Hindlimb muscle (tissue), 1 donor: ENCODE measurements around the gene MAG. TPM values are rescaled to one million over a fixed set of nuclear protein-coding genes. Genes with fewer than 3 reads are reported as not detected.
A peak's percentile ranks its signal among the peaks of the same experiment; 100 is the strongest.

Experiments used
- DNase-seq: peaks from one replicate; pipeline ENCODE4 v3.0.0-alpha.2; 2013
- polyA plus RNA-seq: library from polyadenylated mRNA; unstranded; fragments of 120-200 nt; gene quantifications from one replicate; pipeline ENCODE4 v1.2.1, GENCODE V29; 2013; ENCODE audit not compliant: insufficient read length

The MAG gene
- polyA plus RNA-seq, 1 donor: 0.84 TPM

- no peak for DNase-seq
Measured at GRCh38 chr19:35299523-35300338, 7.8 kb downstream of the MAG start.

DNA sequence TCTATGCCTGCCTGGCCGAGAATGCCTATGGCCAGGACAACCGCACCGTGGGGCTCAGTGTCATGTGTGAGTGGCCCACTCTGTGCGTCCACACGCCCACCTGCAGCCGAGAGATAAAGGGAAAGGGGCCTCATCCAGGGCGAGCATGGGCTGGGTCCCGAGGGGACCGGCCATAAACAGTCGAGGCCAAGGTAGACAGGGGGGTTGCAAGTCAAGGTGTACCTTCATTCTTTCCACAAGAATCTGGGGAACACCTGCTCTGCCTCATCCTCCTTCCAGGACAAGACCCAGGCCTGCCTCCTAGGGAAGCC is 8.3 kb downstream of the MAG start:
- no peak for DNase-seq

- DNase-seq: no peak
Measured at GRCh38 chr19:35301961-35302360, 10.0 kb downstream of the MAG start.

DNA sequence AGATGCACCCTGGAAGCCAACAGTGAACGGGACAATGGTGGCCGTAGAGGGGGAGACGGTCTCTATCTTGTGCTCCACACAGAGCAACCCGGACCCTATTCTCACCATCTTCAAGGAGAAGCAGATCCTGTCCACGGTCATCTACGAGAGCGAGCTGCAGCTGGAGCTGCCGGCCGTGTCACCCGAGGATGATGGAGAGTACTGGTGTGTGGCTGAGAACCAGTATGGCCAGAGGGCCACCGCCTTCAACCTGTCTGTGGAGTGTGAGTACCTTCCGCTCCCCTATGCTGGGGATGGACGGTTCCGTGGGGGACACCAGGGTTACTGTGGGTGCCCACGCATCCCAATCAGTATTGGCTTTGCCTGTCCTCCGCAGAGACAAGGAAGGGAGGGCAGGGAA is 10.5 kb downstream of the MAG start:
- no peak for DNase-seq

- DNase-seq: no peak
Measured at GRCh38 chr19:35303357-35303915, 11.5 kb downstream of the MAG start.

- no peak for DNase-seq
Measured at GRCh38 chr19:35304036-35304435, 12.1 kb downstream of the MAG start.

- DNase-seq: no peak
Measured at GRCh38 chr19:35305181-35305580, 13.2 kb downstream of the MAG start.

- DNase-seq: no peak
Measured at GRCh38 chr19:35306473-35307246, 14.7 kb downstream of the MAG start.

GRCh38 chr19:35307931-35308330 is 16.0 kb downstream of the MAG start:
- DNase-seq: peak; percentile 19

DNA sequence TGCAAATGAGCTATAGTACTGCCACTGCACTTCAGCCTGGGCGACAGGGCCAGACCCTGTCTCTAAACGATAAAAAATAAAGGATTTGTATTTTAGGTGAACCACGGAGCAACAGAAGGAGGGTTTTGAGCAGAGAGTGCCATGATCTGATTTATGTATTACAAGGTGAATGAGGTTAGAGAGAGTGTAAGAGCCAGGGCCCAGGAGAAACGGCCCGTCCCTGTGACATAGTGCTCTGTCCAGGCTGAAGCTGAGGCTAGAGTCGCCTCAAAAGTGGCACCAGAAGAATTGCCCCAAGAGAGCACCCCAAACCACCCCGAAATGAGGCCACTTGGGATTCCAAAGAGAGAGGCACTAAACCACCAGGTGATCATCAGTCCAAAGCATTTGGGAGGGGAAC is 16.9 kb downstream of the MAG start:
- DNase-seq: no peak

GRCh38 chr19:35309481-35310279 is 17.7 kb downstream of the MAG start:
- DNase-seq: peak; percentile 22

- no peak for DNase-seq
Measured at GRCh38 chr19:35310331-35310730, 18.4 kb downstream of the MAG start.

DNA sequence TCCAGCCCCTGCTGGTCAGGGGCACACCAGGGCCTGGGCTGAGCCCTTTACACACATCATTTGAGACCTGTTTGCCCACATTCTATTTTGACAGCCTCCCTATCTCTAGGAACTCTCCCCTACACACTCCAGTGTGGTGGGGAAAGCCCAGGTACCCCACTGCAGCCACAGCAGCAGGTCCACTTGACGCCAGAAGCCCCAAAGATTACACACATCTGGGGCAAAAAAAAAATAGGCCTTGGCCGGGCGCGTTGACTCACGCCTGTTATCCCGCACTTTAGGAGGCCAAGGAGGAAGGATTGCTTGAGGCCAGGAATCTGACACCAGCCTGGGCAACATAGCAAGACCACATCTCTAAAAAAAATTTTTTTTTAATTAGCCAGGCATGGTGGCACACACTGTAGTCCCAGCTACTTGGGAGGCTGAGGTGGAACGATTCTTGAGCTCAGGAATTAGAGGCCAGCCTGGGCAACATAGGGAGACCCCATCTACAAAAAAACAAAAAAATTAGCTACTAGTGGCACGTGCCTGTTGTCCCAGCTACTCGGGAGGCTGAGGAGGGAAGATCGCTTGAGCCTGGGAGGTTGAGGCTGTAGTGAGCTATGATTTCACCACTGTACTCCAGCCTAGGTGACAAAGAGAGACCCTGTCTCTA is 19.0 kb downstream of the MAG start:
- no peak for DNase-seq

- no peak for DNase-seq
Measured at GRCh38 chr19:35311901-35312665, 20.1 kb downstream of the MAG start.

GRCh38 chr19:35313587-35313986 is 21.6 kb downstream of the MAG start:
- DNase-seq: no peak

- no peak for DNase-seq
Measured at GRCh38 chr19:35314031-35314430, 22.1 kb downstream of the MAG start.

DNA sequence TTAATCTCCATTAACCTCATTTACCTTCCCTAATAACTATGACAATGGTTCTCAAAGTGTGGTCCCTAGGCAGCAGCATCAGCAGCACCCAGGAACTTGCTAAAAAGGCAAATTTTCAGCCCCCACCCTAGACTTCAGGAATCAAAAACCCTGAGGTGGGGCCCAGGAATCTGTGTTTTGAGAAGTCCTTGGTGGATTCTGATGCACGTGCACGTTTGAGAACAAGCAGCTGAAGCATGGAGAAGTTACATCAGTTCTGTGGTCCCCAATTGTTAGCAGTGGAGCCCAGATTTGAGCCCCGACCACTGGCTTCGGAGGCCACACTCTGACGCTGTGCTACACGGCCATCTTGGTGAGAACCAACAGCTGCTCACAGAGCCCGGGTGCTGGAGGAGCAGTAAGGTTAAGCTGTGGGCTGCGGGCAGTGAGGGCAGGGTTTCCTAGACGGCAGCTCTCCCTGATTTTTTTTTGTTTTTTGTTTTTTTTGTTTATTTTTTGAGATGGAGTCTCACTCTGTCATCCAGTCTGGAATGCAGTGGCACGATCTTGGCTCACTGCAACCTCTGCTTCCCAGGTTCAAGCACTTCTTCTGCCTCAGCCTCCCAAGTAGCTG is 23.0 kb downstream of the MAG start:
- DNase-seq: no peak

DNA sequence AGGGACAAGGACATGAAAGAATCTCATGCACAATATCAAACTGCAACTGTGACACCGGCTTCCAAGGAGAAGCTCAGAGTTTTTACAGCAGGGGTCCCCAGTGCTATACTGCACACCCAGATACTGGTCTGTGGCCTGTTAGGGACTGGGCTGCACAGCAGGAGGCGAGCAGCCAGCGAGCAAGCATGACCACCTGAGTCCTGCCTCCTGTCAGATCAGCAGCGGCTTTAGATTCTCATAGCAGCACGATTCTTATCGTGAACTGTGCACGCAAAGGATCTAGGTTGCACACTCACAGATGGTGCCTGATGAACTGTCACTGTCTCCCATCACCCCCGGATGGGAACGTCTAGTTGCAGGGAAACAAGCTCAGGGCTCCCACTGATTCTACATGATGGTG is 23.9 kb downstream of the MAG start:
- DNase-seq: no peak

DNA sequence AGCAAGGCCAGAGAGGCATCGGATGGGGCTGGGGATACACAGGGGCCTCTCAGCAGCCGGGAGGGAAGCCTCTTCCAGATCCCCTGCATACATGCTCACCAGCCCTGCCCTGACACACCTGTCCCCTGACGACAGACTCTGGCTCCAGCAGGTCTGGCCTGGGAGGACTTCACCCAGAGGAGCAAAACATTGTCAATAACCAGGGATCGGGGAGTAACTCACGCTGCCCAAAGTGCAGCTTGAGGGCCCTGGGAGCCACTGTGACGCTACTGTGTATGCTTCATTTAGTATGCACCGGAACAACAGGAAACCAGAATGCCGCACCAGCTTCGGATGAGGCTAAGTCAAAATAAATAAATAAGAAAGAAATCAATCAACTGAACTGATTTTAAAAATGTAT is 24.6 kb downstream of the MAG start:
- no peak for DNase-seq

- no peak for DNase-seq
Measured at GRCh38 chr19:35317464-35318043, 25.6 kb downstream of the MAG start.
